ENCODE results near the gene PRKAB1.

- TF ChIP-seq, protein P1, sequence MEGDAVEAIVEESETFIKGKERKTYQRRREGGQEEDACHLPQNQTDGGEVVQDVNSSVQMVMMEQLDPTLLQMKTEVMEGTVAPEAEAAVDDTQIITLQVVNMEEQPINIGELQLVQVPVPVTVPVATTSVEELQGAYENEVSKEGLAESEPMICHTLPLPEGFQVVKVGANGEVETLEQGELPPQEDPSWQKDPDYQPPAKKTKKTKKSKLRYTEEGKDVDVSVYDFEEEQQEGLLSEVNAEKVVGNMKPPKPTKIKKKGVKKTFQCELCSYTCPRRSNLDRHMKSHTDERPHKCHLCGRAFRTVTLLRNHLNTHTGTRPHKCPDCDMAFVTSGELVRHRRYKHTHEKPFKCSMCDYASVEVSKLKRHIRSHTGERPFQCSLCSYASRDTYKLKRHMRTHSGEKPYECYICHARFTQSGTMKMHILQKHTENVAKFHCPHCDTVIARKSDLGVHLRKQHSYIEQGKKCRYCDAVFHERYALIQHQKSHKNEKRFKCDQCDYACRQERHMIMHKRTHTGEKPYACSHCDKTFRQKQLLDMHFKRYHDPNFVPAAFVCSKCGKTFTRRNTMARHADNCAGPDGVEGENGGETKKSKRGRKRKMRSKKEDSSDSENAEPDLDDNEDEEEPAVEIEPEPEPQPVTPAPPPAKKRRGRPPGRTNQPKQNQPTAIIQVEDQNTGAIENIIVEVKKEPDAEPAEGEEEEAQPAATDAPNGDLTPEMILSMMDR (IDR thresholded peaks at IDR 0.05; ENCODE audit: low read depth, low read length), result no peak
- no peak for TF ChIP-seq EZH2phosphoT487 (IDR thresholded peaks at IDR 0.05; ENCODE audit: low read depth)
Measured at GRCh38 chr12:119679081-119679480, 11.1 kb downstream of the PRKAB1 start.

Data from OCI-LY3 (cell line).